ENCODE data around the gene NLGN4Y. TPM values are rescaled to one million over a fixed set of nuclear protein-coding genes. Genes with fewer than 3 reads are reported as not detected.

NLGN4Y gene
- total and polyA plus RNA-seq, 12 donors = 0.23 to 1.4 (median 0.71) TPM; not detected in 3

DNA sequence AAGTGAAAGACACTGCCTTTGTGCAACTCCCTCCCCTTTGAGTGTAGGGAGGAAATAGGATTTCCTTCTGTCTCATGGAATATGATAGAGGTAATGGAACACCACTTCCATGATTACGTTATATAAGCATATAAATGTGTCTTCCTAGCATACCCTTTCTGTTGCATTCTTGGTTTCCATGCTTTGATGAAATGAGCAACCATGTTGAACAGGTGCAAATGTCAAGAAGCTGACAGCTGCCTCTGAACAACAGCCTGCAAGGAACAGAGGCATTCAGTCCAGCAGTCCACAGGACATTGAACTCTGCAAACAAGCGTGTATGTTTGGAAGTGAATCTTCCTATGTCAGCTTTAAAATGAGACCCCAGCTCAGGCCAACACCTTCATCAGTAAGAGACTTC, 117.5 kb downstream of the NLGN4Y start:
- Histone ChIP-seq H3K9me3 (no peaks in the 10 kb centered on the region), H3K27me3 (no peaks in the 10 kb centered on the region), H3K4me1 (no peaks in the 10 kb centered on the region), H3K36me3 (no peaks in the 10 kb centered on the region), H3K27ac (no peak overlapping the region), H3K4me3 (no peak overlapping the region)
- no peak for TF ChIP-seq CTCF (IDR thresholded peaks at IDR 0.05)
- ATAC-seq (no peak), DNase-seq (no peak)
- WGBS, 2 donors = 81 to 89% methylated on average over 2 of the region's 2 CpGs
- intact Hi-C loops (cut with DNase I) = no loop called here

DNA sequence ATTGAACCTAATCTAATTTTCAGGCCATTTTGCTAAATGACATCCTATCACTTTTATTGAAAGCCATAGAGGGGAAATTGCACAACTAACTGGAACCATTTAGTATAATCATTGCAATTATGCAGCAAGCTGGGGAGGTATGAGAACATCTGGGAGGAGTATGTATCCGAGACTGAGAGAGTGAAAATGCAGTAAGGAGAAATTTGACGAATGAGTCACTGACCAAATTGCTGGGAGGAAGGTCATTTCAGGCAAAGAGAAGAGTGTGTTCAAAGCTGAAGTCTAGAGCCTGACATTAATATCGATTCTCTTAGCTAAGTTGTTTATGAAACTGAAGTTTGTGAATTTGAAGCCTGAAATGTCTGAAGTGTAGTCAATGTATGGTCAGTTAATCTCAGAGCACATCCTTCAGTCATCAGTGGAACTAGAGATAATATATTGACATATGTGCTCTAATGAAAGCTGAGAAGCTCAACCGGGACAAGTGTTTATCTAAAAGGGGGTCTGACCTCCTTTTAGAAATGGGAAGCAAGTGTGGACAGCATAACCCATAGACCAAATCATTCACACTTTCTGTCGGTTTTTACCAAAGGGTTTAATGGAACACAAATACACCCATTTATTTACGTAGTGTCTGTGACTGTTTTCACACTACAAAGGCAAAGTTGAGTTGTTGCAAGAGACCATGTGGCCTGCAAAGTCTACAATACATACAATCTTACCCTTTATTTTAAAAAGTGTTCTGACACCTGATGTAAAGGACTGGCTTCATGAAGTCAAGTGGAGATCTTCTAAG, 120.0 kb downstream of the NLGN4Y start:
- intact Hi-C loops (cut with DNase I) = no loop called here
- H3K4me3 ChIP-seq = no peak overlapping the region
- peak in 1 of 8 donors; percentile 74 for ATAC-seq
- WGBS, 2 donors = 65 to 75% methylated on average over 6 of the region's 6 CpGs
- H3K36me3 ChIP-seq = no peaks in the 10 kb centered on the region
- DNase-seq = no peak
- H3K27ac ChIP-seq = no peak overlapping the region
- no peaks in the 10 kb centered on the region for H3K4me1 ChIP-seq
- no peaks in the 10 kb centered on the region for H3K9me3 ChIP-seq
- H3K27me3 ChIP-seq = no peaks in the 10 kb centered on the region
- no peak for TF ChIP-seq CTCF (IDR thresholded peaks at IDR 0.05)

GRCh38 chrY:14679181-14679580, 154.9 kb downstream of the NLGN4Y start:
- no peak for TF ChIP-seq CTCF (IDR thresholded peaks at IDR 0.05)
- Histone ChIP-seq H3K4me1 (no peaks in the 10 kb centered on the region), H3K4me3 (no peak overlapping the region), H3K27ac (no peak overlapping the region), H3K27me3 (no peaks in the 10 kb centered on the region), H3K9me3 (no peaks in the 10 kb centered on the region), H3K36me3 (no peaks in the 10 kb centered on the region)
- ATAC-seq (no peak), DNase-seq (no peak)
- intact Hi-C loops (cut with DNase I) = no loop called here
- WGBS, 2 donors = 83 to 100% methylated on average over 1 of the region's 1 CpG

DNA sequence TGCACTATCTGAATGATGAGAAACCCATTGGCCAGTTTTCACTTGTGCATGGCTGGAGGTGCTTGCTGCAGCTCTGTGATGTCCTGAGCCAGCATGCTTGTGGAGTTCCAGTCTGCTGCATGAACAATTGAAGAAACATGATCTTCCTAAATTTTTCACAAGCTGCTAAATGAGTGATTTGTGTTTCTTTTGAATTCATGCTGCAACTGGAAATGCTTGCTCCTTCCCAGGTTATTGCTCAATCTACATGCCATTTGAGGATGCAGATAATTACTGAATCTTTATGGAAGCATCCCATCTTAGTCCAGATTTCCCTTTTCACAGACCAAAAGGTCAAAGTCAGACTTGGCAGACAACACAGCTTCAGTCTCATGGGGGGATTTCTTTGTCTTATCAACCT, 170.2 kb downstream of the NLGN4Y start:
- Histone ChIP-seq H3K4me1 (no peaks in the 10 kb centered on the region), H3K9me3 (no peaks in the 10 kb centered on the region), H3K36me3 (no peaks in the 10 kb centered on the region), H3K27ac (no peak overlapping the region), H3K27me3 (no peaks in the 10 kb centered on the region), H3K4me3 (no peak overlapping the region)
- intact Hi-C loops (cut with DNase I) = no loop called here
- ATAC-seq = no peak
- DNase-seq = no peak
- no peak for TF ChIP-seq CTCF (IDR thresholded peaks at IDR 0.05)

Measured in heart right ventricle (tissue), 16 donors.